ENCODE measurements around the gene HPN.

The HPN gene

GRCh38 chr19:35065574-35065973, 24.1 kb downstream of the HPN start:
- DNase-seq, result no peak

GRCh38 chr19:35066121-35066520, 24.6 kb downstream of the HPN start:
- no peak for DNase-seq

DNA sequence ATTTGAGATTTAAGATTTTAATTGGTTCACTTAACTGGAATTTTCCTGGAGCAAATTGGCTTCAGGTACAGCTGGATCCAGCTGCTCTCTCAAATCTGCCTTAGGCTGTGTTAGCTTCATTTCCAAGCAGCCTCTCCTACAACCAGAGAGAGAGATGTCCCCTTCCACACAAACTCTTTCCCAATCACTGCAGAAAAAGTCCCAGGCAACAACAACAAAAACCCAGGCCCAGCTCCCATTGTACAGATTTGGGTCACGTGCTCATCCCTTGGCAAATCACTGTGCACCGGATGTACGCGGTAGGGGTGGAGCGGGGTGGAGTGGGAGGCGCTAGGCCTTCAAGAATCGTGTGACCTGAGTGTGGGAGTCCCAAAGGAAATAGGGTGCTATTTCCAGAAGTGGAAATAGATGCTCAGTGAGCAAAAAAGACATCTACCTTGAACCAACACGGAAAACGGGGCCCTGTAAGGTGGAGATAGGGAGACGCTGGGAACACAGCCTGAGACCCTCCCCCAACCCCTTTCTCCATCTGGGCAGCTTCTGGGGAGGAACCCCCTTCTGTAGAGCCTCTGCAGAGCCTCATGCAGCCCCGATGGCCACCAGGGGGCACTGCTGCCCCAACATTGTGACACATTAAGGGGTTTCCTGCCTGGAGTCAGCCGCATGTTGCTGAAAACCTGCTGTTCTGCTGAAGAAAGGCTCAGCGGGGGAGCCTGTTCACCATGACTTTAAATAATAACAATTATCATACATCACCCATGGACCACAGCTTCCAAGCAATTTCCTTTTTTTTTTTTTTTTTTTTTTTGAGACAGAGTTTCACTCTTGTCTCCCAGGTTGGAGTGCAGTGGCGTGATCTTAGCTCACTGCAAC, 25.4 kb downstream of the HPN start:
- DNase-seq, result peak; percentile 68 to 90 (median 81)

DNA sequence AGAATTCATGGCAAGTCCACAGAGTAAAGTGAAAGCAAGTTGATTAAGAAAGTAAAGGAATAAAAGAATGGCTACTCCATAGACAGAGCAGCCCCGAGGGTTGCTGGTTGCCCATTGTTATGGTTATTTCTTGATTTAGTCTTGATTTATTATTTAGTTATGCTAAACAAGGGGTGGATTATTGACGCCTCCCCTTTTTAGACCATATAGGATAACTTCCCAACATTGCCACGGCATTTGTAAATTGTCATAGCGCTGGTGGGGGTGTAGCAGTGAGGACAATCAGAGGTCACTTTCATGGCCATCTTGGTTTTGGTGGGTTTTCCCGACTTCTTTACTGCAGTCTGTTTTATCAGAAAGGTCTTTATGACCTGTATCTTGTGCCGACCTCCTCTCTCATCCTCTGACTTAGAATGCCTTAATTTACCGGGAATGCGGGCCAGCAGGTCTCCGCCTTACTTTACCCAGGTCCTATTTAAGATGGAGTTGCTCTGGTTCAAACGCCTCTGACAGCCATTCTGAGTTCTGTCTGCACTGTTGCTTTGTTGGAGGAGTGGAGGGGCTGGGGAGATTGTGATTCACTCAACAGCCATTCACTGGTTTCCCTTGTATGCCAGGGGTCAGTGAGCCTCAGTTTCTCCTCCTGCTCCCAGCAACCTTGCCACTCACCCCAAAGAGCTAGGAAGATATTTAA, 27.6 kb downstream of the HPN start:
- DNase-seq, result no peak

DNA sequence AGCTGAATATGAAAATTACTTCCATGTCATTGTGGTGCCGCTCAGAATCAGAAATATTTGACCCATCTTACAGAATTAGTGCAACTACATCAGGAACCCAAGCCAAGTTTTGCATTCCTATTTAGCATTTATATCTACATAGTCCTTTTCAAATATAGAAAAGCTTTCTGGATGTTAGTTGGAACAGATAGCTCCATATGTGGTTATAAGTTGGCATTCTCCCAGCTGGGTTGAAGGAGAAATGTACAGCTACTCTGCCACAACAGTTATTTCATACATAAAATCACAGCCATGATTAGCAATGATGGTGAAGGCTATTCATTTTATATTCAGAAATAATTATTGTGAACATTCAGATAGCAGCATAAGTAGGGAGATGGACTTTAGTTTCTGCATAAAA, 28.2 kb downstream of the HPN start:
- DNase-seq, result no peak

DNA sequence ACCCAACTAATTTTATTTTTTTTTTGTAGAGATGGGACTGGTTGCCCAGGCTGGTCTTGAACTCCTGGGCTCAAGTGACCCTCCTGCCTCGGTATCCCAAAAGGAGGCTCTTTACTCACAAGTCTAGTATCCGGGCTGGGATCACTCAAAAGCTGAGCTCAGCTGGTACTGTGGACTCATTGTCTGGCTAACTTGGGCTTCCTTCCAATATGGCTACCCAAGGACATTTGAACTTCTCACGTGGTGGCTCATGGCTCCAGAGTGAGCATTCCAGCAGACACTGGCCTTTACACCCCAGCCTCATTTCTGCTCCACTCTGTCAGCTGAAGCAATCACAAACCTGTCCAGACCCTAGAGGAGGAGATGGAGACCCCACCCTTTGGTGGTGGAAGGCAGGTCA, 28.9 kb downstream of the HPN start:
- no peak for DNase-seq

DNA sequence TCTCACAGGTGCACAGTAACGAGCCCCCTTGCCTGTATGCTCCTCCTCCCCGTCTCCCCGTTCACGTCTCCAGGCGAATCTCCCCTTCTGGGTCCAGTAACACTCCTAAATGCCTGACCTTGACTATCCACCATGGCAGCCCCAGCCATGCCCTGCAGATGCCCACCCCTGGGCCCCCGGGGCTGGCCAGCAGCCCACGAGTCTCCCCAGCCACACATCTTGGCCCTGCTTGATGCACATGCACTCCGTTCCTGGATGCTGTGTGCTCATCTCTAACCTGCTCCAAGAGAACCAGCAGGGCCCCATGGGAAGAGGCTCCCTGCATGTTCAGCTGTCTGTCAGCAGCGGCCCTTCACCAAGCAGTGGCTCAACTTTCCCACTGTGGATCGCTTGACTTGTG, 32.0 kb downstream of the HPN start:
- no peak for DNase-seq

DNA sequence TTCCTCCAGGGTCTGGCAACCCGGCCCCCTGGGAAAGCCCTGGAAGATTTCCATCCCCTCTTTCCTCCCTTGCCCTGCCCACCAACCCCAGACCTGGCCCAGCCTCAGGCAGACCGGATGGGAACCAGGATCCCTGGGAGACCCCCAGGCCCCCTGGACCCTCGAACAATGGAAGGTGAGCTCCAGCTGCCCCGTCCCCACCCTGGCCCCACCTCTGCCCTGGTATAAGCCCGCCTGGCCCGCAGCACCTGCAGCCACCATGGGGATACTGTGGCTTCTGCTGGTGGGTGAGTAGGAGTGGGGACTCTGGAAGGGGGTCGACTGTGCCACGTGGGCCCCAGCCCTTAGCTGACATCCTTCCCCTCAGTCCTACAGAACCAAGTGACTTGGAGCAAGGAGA, 32.4 kb downstream of the HPN start:
- no peak for DNase-seq

DNA sequence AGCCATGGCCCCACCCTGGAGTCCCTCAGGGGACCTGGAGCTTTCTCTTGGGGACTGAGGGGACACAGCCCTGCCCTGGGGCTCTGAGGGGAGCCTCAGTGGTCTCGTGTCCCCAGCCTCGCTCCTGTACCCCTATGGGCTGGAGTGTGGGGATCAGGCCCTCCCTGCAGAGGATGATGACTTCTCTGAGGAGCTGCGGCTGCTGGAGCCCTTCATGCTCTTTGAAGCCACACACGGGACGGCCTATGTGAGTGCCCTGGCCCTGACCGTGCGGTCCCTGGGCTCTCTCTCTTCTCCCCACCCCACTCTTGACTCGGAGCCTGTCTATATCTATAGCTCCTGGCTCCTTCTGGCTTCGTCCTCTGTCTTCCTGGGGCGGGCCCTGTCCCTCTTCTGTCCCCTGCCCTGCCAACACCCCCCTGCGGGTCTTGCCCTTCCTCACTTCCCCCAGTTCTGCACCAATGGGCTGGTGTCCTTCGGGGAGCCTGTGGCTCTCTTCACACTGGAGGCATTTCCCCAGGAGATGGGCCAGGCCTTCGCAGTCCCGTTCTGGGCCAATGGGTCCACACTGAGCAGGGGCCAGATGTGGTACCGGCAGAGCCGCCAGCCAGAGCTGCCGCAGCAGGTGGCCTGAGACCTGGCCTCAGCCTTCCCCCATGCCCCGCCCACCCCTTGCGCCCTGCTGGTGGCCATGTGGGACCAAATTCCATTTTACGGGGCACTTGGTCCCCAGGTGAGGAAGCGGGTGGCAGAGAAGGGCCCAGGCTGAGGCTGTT, 33.1 kb downstream of the HPN start:
- DNase-seq, result no peak

DNA sequence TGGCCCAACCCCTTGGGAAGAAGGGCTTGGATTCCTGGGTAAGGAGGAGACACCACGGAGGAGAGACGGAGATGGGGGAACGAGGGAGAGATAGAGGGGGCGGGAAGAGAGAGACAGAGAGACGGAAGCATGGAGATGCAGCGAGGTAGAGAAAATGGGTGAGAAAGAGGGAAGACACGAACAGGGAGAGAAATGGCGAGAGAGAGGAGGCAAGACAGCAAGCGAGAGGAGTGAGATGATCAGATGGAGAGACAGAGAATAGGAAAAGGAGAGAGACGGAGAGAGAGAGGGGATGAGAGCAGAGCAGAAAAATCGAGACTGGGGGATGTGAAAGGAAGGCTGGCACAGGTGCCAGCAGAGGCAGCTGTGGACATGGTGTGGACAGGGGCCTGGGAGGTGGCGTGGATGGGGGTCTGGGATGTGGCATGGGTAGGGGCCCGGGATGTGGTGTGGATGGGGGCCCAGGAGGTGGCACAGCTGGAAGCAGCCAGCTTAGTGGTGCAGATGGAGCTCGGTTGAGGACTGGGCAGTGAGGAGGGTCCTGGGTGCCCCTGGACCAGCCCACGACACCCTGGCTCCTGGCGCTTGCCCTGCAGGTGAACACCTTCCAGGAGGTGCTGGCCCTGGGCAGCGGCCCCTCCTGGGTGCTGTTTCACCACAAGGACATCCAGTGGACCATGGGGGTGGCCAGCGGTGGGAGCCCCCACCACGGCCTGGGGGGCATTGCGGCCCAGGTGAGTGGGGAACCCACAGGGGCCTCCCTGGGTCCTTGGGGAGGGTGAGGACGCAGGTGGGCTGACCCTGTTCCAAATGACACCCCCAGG, 33.9 kb downstream of the HPN start:
- DNase-seq, result no peak

DNA sequence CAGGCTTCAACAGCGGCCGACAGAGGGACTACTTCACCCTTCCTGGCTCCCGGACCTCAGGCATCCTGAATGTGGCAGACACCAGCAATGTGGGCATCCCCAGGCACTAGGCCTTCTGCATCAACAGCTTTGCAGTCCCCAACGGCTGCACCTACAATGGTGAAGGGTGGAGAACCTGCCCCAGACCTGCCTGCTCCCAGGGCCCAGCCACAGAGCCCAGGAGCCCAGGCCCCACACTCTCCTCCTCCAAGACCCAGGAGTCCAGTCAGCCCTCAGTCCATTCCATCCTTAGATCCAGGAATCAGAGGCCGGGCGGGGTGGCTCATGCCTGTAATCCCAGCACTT, 34.5 kb downstream of the HPN start:
- no peak for DNase-seq

GRCh38 chr19:35076657-35077056, 35.1 kb downstream of the HPN start:
- no peak for DNase-seq

- no peak for DNase-seq
These were observed 36.1 kb downstream of the HPN start for GRCh38 chr19:35077411-35078223.

- no peak for DNase-seq
These were observed 38.3 kb downstream of the HPN start for GRCh38 chr19:35079826-35080225.

DNA sequence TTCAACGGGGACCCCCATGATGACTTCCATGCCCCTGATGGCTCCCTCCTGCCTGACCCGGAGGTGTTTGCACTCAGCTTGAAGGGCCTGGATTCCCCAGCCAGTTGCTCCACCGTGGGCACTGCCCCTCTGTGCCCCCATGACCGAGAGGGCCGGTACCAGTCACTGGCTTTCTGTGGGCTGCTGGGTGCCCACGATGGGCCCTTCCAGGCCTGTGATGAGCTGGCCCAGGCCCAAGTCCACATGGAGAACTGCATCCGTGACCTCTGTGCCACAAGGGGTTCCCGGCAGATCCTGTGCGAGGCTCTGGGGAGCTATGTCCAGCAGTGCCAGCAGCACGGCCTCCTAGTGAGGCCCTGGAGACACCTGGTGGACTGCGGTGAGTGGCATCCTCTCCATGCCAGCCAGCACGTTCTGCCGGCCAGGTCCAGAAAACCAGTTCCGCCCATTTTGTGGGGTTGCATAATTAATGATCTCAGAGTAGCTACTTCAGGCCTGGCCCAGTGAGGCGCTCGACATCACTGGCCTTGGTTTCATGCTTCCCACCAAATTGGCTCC, 39.2 kb downstream of the HPN start:
- DNase-seq, result no peak

GRCh38 chr19:35081201-35081600, 39.7 kb downstream of the HPN start:
- DNase-seq, result no peak

- no peak for DNase-seq
These were observed 42.4 kb downstream of the HPN start for GRCh38 chr19:35083691-35084508.

DNA sequence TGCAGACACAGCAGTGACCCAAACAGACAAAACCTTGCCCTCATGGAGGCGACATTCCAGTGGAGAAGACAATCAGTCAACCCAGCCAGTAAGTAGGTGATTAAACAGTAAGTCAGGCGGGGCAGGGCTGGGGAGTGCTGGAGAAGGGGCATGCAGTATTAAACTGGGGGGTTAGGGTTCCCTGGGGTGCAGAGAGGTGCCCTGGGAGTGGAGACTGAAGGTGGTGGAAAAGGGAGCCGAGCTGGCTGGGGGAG, 42.9 kb downstream of the HPN start:
- DNase-seq, result no peak

DNA sequence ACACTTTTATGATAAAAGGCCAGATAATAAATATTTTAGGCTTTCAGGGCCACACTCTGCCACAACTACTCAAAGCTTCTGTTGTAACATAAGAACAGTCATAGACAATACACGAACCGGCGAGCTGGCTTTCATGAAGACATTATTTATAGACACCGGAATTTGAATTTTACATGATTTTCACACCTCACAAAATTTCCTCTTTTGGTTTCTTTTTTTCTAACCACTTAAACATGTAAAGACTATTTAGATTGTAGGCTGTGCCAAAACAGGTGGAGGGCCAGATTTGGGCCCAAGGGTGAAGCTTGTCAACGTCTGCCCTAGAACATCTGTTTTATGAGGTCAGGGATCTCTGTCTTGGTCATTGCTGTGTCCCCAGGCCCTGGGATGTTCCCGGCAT, 44.4 kb downstream of the HPN start:
- DNase-seq, result no peak

DNA sequence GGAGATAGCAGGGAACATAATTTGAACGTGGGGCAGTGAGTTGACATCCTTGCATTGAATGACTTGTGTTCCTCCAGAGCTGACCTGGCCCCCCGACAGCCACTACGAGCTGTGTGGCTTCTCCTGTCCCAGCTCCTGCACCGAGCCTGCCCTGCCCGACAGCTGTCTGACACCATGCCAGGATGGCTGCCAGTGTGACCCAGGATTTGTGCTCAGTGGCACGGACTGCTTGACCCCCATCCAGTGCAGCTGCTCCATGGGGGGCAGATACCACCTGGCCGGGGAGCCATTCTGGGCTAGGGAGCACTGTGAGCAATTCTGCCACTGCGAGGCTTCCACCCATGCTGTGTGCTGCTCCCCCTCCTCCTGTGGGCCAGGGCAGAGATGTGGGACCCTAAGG, 44.9 kb downstream of the HPN start:
- no peak for DNase-seq

DNA sequence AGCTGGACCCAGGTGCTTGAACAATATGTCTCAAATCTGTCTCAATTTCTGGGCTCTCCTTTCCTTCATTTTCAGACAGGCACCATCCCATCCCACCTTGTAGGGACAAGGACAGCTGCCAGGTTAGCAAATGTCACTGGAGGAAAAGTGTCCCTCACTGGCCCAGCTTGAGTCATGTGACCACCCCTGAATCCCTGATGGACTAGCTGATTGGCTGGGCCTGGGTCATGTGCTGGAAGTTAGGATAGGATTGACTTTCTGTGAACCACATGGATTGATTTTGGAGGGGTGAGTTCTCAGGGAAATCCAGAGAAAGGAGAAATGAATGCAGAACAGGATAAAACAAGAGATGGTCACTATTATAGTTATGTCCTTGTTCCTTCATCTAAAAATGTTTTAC, 45.9 kb downstream of the HPN start:
- no peak for DNase-seq
